NCI-H82 treated with DMSO at 0.1 percent for 48 hours (cell line): Measurements from ENCODE around the gene C1orf116.
"Not testable (repeated sequence)": the region's sequence is repeated elsewhere in the genome, so short reads cannot be mapped to it uniquely, and the experiment has no call there.

Source experiments
- DNase-seq: peaks from one replicate; lab custom pipeline; 2025; ENCODE audit not compliant: unreplicated experiment; lab: John Stamatoyannopoulos, UW

C1orf116 gene

DNA sequence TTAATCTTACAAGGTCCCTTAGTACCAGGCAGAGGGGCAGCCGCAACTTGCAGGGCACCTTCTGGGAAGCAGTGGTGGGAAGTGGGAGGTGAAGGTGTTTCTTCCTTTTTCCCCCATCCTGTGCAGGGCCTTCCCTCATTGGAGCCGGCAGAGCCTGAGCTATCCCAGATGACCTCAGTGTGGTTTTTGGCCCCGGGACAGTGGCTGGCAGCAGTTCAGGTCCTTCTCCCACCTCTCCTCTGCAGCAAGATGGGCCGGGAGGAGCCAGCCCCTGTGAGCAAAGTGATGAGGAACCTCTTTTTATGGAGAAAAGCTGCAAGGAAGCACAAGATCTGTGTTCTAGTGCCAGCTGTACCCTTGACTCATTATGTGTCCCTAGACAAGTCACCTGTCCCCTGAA is 27.3 kb upstream of the C1orf116 start:
- DNase-seq: no peak

DNA sequence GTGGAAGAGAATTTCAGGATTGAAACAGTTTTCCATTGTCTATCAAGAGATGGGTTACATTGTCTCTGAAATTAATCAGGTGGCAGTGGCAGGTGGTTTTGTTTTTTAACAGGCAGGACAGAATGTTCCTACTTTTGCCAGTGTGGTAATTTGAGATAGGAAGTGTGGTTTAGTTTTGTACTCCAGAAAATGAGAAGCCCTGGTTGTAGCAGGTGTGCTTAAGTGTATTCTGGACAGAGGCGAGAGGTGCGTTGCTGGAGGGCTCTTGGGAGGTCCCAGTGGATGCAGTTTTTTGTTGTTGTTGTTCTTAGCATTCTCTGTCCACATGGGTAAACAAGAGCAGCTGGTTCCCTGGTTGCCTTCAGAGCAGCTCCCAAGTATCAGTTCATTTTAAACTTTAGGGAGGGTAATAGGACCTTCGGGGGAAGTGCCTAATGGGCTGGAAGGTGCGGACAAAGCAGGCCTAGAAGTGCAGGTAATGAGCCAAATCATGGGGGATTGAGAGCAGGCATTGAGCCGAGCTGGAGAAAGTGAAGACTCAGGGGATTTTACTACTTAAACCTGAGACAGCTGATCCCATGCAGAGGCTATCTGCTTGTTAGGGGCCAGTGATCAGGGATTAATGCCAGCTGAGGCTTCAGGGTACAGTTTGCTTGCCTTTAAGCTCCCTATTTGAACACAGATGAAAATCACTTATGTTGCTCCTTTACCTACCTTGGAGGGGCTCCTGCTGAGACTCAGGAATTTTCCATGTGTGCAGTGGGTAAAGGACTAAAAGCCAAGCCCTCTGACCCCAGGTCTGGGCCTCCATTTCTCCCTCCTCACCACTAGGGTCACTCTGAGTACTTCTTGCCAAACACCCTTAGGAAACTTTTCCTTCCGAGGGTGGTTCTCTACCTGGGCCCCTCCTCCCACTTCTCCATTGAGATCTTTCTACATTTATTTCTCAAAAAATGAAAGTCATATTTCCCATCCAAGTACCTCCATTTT is 26.6 kb upstream of the C1orf116 start:
- peak; percentile 38 for DNase-seq

DNA sequence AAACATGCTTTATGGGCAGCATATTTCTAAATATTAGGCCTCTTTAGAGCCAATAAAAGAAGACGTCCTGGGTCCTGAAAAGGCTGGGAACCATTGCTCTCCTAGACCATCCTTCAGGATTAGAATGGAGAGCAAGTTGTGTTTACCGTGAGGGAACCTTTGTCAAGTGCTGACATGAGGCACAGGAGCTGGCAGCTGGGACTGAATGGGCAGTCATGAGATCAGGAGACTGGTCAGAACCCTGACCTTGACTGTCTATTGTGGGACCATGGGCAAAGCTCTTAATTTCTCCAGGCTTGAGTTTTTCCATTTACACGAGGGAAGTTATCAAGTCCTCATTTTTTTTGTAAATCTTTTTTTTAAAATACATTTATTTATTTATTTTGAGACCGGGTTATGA is 25.7 kb upstream of the C1orf116 start:
- DNase-seq: no peak

DNA sequence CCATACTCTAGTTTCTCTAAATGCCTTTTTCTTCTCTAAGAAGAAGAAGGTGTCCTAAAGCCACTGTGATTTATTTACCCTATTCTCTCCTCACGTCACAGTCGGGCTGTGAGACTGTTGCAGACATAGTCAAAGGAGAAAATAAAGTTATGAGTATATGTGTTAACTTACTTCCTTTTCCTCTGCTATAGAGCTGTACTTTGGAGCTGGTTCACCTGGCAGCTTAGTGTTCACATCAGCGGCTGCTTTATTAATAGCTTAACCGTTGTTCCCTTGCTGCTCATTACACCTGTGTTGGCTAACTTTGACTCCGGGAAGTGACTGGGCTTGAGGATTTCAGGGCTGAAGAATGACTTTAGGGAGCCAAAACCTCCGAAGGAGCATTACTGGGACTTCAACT is 24.1 kb upstream of the C1orf116 start:
- no peak for DNase-seq

DNA sequence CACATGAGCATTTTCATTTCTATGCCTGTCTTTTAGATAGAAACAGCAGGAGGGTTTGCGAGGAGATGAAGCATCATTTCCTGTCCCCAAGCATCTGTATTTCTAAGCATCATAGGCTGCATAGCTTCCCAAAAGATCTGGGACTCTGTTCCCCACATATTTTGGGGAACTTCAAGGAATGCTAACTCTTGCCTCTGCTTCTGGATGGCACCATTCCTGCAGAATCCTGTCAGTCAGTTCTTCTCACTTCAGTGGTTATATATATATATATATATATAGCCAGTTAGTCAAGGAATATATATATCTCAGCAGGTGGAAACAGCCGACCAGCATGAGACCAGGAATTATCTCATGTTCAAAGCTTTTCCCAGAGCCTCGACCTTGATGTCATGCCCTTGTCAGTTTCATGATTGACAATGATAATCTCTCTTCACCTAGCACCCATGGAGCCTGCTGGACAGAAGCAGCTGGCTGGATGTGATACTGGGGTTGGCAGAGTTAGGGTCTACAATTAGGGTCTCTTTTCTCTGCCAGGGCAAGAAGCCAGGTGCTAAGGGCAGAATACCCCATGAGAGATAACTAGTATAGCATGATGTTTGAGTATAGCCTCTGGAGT is 22.9 kb upstream of the C1orf116 start:
- no peak for DNase-seq

DNA sequence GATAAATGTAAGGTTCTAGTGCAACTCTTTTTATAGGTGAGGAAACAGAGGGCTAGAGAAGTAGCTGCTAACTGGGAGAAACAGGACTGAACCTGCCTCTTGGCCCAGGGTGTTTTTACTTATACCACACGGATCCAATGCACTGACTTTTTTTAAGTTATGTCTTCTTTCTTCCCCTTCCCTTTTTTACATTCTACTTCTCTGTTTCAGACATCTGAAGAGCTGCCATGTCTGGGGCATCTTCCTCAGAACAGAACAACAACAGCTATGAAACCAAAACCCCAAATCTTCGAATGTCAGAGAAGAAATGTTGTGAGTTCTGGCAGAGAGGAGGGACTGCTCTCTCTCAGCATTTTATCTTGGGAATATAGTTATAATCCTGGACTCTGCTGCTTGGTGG is 21.9 kb upstream of the C1orf116 start:
- DNase-seq: no peak

DNA sequence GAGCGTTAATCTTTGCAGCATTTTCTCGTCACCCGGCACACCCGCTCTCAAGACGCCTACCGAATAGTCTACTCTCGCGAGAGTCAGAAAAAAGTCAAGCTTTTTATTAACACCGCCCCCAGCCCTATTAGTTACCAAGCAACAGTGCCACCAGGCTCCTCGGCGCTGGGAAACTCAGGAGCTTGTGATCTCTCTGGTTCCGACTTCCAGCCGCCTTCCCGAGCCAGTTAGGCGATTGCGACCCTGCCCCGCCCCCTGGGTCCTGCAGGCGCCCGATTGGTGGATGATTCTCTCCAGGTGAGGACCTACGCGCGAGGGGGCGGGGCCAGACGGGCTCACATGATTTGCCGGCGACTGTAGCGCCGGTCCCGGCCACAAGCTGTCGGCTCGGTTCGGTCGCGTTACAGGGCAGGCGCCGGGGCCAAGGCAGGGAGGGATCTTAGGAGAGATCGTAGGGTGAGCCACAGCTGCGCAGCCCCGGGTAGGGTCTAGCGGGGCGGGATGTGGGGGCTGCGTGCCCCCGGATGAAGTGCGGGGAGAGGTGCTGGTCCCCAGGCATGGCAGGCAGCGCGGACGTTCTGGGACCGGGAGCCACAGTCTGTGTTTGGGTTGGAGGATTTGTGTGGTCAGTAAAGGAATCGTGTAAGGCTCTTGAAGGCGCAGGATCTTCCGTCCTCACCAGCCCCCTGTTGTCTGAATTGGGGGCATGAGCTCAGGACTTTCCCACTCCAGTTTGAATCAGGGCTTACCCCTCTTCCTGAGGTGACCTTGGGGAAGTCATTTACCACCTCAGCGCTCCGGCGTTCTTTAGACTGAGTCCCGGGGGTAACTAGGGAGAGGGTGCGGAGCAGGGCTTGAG is 20.6 kb upstream of the C1orf116 start, which contains the start of gene PFKFB2:
PFKFB2 (plus strand) TSS at position 365 of the 859 bp plus-strand sequence. CDS start 1,443 bp downstream, outside the sequence.
- DNase-seq: peak; percentile 94

DNA sequence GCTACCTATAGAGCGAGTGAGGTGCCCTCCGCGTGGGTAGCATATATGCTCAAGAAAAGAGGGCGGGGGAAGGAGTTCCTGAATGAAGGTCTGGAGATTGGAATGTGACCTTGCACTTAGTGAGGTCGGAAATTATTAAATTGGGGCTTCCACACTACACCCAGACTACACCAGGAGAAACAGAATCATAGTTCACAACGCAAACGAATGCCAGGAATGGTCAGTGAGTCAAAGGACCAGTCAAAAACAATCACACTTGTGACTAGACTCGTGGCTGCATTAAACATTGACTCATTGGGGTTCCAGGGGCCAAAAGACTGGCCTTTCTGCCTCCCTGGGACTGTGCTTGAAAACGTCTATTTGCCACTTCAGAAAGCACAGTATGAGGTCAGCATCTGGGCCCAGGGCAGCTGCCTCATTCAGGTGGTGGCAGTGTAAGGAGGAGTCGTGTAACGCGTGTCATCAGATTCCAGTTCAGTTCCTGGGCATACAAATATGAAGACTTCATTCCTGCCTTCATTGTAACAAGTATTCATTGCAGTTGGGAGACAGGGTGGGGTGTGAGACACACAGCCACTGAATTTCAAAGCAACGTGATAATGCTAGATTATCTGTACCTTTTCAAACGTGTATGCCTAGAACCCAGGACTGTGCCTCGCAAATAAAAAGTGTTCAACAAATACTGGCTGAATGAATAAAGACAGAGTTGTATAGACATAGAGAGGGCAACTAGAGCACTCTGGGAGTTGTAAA is 18.8 kb upstream of the C1orf116 start, which contains the start of gene YOD1:
YOD1 (minus strand) TSS at position 18 of the 753 bp plus-strand sequence. CDS start 178 bp downstream, outside the sequence.
- DNase-seq: no peak

DNA sequence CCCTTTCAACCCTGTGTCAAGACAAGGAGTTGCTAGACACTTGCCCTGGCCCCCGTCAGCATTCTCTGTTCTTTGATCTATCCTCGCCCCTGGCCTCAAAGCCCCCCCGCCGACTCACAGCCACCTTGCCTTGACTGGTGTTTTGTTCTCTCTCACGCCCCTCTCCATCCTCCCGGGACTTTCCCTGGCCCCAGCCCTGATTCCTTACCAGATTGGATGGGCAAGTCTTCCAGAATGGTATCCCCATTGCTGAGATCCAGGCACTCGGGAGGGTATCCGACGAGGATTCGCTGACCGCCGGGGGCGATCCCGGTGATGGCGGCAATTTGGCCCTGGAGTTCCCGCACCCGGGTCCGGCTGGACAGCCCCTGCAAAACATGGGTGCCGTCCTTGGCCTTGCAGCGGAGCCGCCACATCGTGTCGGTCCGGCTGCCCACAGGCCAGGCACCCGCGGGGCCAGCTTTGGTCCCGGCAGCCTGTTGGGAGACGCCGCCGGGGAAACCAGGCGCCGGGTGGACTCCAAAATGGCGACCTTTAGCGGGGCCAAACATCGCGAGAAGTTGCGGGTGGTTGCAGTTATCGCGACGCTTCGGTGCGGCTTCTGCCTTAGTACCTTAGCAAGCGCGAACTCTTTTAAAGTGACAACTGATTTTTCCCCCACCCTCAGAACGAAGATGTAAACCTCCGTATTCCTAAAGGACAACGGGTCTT is 18.1 kb upstream of the C1orf116 start:
- peak; percentile 55 for DNase-seq

DNA sequence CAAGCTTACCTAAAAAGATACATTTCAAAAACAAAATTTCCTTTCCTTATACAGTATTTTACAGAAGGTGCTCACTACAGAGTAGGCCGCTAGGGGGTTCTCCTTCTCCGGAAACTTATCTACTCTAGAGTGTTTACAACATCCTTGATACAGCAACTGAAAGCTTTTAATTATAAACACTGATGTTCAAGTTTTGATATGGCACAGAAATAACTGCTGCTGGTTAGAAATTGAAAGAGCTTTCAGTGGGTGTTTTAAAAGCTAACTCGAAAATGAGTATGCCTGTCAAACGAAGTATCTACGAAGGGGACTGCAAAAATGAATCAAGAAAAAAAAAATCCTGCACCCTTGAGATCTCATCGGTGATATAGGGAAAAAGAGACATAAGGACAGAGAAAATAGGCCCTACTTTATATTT is 17.4 kb upstream of the C1orf116 start:
- peak; percentile 33 for DNase-seq

DNA sequence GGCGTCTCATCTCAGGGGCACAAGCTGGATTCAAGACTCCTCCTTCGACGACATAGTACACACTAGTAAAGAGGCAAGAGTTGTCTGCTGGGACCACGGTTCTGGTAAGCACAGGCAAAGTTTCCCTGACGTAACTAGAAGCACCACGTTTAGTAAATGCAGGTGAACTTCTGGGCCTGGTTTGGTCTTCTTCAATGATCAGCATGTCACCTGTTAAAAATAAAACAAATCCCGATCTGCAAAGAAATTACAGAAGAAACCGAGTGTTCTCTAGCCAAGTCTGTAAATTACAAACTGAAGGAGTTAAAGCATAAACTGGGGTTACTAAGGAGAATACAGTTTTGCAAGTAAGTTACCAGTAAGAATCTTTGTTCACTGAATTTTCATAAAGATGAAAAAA is 17.0 kb upstream of the C1orf116 start:
- DNase-seq: no peak

DNA sequence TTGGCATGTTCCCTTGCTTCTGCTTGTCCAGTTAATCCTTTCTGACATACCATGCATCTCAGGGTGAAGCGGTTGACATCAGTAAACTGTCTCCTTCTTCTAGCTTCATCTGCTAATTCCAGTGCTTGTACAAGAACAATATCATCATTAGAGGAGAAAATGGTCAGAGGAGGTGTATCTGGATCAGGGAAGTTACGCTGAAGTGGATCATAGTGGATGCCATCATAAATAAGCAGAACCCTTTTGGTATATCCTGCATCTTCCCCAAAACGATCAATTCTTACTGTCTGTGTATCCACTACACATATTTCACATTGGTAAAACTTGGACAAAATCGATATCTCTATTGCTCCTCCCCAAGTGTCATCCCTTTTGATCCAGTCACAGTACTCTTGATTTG is 16.5 kb upstream of the C1orf116 start:
- DNase-seq: no peak

DNA sequence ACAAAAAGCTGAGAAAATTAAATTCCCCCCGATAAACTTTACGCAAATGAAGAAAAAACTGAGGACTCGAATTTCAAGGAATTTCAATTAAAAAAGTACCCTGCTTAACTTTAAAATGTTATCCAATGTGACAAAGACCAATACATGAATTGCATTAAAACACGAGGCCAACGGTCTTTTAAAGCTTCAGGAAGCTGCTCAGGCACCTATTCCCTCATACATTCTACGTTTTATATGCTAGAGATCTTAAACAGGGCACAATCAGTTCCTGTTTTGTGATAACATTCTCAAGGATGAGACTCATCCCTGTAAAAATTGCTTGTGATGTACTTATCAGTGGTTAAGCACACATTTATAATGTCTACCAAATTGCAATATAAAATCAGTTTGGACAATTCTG is 15.5 kb upstream of the C1orf116 start:
- DNase-seq: no peak

DNA sequence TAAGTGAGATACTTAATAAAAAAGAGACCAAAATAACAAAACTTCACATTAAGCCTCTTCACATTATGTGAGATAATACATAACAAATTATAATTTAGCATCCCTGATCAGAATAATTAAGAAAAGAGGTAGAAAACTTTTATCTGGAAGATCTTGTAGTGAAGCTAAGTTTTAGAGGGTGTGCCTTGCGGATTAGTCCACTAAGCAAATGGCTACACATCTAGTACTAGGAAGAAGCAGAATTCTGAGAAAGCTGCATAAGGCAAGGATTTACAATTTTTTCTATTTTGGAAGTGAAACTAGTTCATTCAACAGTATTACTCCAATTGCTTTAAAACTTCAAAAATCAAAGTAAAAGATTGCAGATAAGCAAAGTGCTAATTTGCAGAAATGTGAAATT is 14.9 kb upstream of the C1orf116 start:
- no peak for DNase-seq

DNA sequence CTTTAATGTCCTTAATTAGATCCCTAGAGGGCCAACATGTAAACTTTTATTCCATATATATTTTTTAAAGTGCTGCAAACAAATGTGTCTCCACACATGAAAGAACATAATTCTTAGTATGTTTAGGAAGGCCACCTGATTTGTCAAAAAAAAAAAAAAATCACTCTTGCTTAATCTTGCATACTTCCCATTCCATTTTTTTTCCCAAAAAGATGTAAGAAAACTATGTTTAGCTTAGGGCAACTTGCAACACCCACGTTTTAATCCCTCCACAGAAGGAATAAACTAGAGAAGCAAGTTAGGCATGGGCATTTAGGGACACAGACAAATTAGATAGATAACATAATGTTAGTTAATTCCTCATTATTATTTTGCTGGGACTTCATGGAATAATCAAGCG is 12.9 kb upstream of the C1orf116 start:
- DNase-seq: no peak

DNA sequence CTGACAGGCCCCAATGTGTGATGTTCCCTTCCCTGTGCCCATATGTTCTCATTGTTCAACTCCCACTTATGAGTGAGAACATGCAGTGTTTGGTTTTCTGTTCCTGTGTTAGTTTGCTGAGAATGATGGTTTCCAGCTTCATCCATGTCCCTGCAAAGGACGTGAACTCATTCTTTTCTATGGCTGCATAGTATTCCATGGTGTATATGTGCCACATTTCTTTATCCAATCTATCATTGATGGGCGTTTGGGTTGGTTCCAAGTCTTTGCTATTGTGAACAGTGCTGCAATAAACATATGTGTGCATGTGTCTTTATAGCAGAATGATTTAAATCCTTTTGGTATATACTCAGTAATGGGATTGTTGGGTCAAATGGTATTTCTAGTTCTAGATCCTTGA is 8.8 kb upstream of the C1orf116 start:
- not testable (repeated sequence) for DNase-seq

DNA sequence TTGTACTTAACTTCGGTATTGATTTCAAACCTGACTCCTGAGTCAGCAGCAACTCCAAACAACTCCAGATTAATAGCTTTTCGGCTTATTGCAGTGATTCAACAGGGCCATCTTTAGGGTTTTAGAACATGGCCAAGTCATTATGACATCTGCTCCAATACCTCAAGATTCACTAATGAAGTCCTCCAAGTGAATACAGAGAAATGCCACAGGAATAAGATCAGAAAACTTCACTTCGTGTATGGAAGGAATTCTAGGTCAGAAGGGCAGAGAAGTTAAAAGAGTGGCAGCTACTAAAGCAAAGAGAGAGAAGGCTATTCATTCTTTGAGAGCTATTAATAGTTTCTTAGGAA is 7.6 kb upstream of the C1orf116 start:
- DNase-seq: no peak

DNA sequence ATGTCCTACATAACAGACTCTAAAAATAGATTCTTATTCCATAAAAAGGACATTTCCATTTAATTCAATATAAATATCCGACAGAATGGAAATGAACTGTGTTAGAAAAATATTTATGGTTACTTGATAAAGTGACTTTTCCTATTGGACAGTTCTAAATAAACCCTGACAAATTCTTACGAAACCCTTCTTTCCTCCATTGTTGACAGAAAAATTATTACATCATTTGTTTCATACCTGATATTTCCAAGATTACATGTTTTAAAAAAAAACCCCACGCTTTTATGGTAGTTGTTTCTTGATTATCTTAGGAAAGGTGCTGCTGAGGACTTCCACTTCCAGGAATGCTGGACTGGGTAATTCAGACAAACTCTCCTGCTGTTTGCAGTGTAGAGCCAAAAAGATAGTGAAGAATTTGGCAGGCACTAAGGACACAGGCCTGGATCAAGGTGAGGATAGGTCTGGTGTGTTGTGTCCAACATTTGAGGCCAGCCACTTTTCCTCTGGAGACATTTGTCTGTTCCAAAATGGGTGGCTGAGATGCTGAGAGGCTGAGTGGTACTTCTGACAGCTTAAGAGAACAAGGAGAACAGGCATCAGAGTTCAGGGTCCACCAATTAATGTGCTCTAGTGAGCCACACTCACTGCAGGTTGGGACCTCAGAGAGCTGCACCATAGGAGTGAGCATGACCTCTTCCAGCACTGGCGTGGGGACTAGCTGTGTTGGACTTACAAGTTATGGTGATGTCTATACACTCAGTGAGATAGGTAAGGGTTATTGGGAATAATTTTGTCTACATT is 7.0 kb upstream of the C1orf116 start:
- no peak for DNase-seq

DNA sequence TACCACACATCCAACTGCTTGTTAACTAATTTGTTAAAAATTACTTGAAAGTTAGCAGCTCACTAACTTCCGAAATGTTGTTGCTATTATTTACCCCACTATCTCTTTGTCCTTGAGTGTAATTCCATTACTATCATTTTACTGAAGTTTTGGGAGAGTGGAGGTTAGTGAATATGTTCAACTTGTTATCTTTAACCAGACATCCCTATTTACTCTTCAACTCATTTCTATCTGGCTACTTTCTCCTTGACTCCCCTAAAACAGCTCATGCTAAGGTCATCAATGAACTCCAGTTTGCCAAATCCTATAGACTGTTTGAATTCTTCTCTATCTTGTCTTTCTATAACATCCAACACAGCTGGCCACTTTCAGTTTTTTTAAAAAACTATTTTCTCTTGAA is 4.3 kb upstream of the C1orf116 start:
- DNase-seq: no peak
